RWPE2 (cell line): ENCODE measurements around the gene ALDOB.

Experiments
- ATAC-seq: fragments of 200-7000 bp; cut with Tn5 transposase; 3 replicates; pipeline ENCODE4 v1.9.1; 2021; ENCODE audit warnings: low read depth
- DNase-seq: peaks from one replicate; pipeline ENCODE4 v3.0.0-alpha.2; 2020; ENCODE audit warnings: low spot score
- H3K27ac ChIP-seq: fragments of 450-650 bp; 2 replicates; pipeline ENCODE4 v1.5.1; 2017; ENCODE audit warnings: mild to moderate bottlenecking; ENCODE audit not compliant: poor library complexity, severe bottlenecking
- H3K27me3 ChIP-seq: fragments of 250-450 bp; sonication (Bioruptor Pico); 2 replicates; pipeline ENCODE4 v1.5.1; 2021; ENCODE audit warnings: mild to moderate bottlenecking, moderate library complexity; ENCODE audit not compliant: insufficient read depth, poor library complexity, severe bottlenecking
- H3K36me3 ChIP-seq: fragments of 250-450 bp; sonication (Bioruptor Pico); 2 replicates; pipeline ENCODE4 v1.5.1; 2020; ENCODE audit warnings: low read depth, mild to moderate bottlenecking, moderate library complexity
- H3K4me1 ChIP-seq: fragments of 250-450 bp; sonication (Bioruptor Pico); 2 replicates; pipeline ENCODE4 v1.5.1; 2021; ENCODE audit warnings: mild to moderate bottlenecking, moderate library complexity; ENCODE audit not compliant: insufficient read depth, poor library complexity, severe bottlenecking
- H3K4me3 ChIP-seq: fragments of 250-450 bp; sonication (Bioruptor Pico); 2 replicates; pipeline ENCODE4 v1.5.1; 2021; ENCODE audit warnings: mild to moderate bottlenecking, moderate library complexity; ENCODE audit not compliant: severe bottlenecking
- H3K9me3 ChIP-seq: fragments of 250-450 bp; sonication (Bioruptor Pico); 2 replicates; pipeline ENCODE4 v1.5.1; 2021; ENCODE audit warnings: mild to moderate bottlenecking, moderate library complexity; ENCODE audit not compliant: severe bottlenecking
- CTCF ChIP-seq: fragments of 450-650 bp; IDR thresholded peaks from one replicate; pipeline ENCODE4 v1.5.1; 2017; ENCODE audit warnings: mild to moderate bottlenecking, moderate library complexity; ENCODE audit not compliant: poor library complexity, severe bottlenecking

ALDOB gene

GRCh38 chr9:101460965-101461364 is 25.4 kb upstream of the ALDOB start:
- no peak for DNase-seq
- H3K27ac ChIP-seq: no peak overlapping the region

DNA sequence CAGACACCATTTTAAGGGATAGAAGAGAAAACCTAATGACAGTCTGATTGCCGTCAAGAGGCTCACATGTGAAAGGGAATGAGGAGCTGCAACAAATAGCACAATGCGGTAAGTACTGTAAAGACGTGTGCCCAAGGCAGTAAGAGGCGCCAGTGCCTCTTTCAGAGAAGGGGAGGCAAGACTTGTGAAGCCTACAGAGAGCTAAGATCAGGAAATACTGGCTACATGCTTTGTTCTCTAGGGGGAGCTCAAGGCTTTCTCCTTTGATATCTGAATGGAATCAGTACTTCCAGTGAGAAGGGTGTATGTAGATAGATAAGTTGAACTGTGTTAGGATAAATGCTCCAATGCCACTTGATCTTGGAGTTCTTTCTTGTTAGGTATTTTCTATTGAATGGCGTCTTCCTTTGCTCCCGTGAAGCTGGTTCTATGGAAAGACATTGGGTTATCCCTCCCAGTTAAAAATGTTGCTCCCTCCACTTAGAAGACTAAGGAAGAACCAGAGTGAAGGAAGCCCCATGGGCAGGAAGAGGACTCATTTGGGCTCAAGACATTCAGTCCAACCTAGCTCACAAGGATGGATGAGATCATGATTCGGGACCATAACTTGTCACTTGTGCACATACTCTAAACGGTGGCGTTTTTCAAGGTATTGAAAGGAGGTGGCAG is 23.5 kb upstream of the ALDOB start:
- Histone ChIP-seq H3K36me3 (no peaks in the 10 kb centered on the region), H3K27me3 (no peaks in the 10 kb centered on the region), H3K27ac (no peak overlapping the region), H3K9me3 (no peaks in the 10 kb centered on the region), H3K4me1 (peaks cover 7% of the 10 kb centered on the region), H3K4me3 (no peak overlapping the region)
- TF ChIP-seq CTCF: peak; percentile 88
- no peak for DNase-seq
- ATAC-seq: peak; percentile 95

More at GRCh38 chr9:101460965-101461364, 25.4 kb upstream of the ALDOB start:
- Histone ChIP-seq H3K4me3 (no peak overlapping the region), H3K36me3 (no peaks in the 10 kb centered on the region), H3K4me1 (peaks cover 17% of the 10 kb centered on the region), H3K27me3 (no peaks in the 10 kb centered on the region), H3K9me3 (no peaks in the 10 kb centered on the region)
- ATAC-seq: no peak
- TF ChIP-seq CTCF: no peak

GRCh38 chr9:101457003-101457402 is 21.4 kb upstream of the ALDOB start:
- DNase-seq (no peak), ATAC-seq (no peak)
- Histone ChIP-seq H3K9me3 (no peaks in the 10 kb centered on the region), H3K4me1 (no peaks in the 10 kb centered on the region), H3K36me3 (no peaks in the 10 kb centered on the region), H3K4me3 (no peak overlapping the region), H3K27me3 (no peaks in the 10 kb centered on the region), H3K27ac (no peak overlapping the region)
- TF ChIP-seq CTCF: no peak

DNA sequence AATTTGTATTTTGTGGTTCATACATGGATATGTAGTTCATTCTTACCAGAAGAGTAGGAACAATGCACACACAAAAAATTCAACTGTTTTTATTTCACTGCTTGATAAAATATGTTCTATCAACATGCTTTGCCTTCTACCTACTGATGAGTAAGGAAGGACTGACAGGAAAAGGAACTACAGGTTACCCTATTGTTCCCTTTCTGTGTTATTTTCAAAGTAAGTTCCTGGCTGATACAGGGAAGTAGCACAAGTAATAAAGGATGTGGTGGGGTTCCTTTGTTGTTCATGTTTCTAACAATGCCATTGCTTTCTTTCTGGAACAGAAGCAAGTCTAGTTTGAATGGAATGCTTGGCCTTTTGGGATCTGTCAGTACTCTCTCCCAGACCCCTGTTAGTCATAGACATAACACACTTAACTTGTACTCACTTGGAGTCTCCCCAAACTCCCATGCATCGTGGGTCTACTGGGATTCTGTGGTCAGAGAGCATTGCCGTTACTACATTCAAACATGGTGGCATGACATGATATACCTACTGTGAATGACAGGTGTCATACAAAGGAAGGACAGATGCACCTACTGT is 20.2 kb upstream of the ALDOB start:
- ATAC-seq (no peak), DNase-seq (no peak)
- Histone ChIP-seq H3K4me3 (no peak overlapping the region), H3K36me3 (no peaks in the 10 kb centered on the region), H3K9me3 (no peaks in the 10 kb centered on the region), H3K4me1 (no peaks in the 10 kb centered on the region), H3K27ac (no peak overlapping the region), H3K27me3 (peaks cover 2% of the 10 kb centered on the region)
- no peak for TF ChIP-seq CTCF
